ENCODE measurements around the gene PLA2G6.
A peak's percentile ranks its signal among the peaks of the same experiment; 100 is the strongest.

The PLA2G6 gene

DNA sequence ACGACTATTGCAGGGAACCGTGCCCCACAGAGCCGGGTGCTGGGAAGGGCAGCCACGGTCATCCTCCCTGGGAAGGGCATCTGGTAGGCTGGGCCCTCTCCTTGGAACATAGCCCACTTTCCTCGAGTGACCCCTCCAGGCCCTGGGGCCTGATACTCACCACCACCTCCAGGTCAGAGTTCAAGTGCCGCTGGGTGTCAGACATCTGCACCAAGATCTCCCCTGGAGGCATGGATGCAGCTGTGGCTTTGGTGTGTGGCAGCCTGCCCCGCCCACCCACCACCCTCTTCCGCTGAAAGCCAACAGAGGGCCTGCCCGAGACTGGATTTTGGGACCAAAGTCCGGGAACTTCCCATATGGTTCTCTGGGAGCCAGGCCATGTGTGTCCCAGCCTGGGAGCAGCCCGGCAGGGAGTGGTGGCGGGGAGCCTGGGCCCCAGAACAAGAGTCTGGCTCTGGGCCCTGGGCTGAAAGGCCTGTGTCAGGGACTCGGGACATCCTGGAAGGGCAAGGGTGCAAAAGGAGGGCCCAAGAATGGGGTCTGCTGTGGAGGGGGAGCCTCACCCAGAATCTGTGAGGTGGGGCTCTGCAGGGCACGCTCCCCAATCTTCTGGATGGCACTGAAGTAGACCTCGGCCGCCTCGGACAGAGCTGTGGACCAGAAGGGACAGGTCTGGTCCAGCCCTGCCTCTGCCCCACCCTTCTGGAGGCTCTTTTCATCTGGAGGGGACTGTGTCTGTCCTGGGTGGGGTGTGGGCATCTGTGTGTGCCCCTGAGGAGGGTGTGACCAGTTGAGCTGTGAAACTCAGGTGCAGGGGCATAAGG, 73.7 kb downstream of the PLA2G6 start:
- no peak for DNase-seq

DNA sequence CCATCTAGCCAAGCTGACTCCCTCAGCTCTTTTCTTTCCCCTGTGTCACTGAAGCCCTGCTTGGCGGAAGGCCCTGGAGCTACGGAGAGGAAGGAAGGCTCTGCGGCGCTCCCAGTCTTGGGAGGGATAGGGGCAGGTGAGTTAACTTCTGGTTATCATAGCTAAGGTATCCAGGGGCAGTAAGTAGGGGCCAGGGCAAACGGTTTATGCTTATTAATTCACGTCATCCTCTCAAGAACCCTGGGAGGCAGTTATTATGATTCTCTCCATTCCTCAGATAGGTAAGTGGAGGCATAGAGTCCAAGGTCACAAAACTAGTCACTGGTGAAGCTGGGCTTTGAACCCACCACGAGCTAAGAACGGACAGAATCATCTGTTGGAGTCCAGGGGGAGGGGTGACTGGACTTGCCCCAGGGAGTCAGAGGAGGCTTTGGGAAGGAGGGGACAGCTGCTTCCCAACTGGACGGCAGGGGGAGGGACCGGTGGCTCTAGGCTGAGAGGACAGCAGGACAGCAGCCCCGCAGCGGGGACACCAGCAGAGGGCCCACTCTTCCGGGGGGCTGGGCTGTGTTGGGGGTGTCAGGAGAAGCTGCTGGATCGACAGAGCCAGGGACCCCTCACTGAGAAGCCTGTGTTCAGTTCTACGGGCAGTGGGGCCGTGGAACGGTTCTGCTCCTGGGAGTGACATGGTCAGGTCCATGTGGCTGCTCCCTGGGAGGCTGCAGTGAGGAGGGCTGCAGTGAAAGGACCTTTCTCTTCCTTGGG, 74.6 kb downstream of the PLA2G6 start:
- DNase-seq, result no peak

- peak; percentile 44 for DNase-seq
Observed at GRCh38 chr22:38104084-38104483, 77.5 kb downstream of the PLA2G6 start.

GRCh38 chr22:38103641-38104040, 78.0 kb downstream of the PLA2G6 start:
- no peak for DNase-seq

DNA sequence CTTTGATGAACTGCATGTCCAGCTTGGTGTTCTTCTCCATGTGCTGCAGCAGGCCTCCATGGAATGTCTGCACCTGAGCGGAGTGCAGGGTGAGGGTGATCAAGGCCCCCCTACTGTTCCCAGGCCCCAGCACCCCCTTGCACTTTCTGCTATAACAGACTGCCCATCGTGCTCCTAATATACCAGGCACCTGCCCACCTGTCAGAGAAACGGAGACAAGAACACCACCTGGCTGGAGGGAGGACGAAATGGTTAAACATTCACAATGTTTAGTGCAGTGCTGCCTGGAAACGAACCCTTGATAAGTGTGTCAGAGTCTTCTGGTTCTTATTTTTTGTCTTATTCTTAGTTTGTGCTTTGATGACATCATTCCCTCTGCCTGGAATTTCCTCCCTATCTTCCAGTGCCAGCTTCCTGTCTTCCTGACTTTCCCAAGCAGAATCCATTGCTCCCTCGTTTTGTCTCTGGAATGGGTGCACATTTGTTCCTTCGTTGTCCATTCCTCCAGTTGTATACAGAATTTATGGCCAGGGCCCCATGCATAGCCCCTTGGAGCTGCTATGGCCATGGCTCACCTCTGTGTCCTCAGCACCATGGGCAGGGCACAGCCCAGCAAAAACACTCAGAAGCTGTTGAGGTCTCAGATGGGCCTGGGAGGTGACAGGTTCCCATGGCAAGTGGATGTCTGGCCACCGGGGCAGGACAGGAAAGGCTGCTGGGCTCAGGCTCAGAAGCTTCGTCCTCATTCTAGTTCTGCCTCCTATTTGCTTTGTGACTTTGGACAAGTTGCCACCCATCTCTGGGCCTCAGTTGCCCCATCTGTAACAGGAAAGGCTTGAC, 83.0 kb downstream of the PLA2G6 start:
- DNase-seq, result no peak

GRCh38 chr22:38097557-38098409, 83.8 kb downstream of the PLA2G6 start:
- peak; percentile 40 for DNase-seq

GRCh38 chr22:38097058-38097457, 84.6 kb downstream of the PLA2G6 start:
- DNase-seq, result no peak

GRCh38 chr22:38089474-38089851, 92.2 kb downstream of the PLA2G6 start:
- DNase-seq, result no peak

DNA sequence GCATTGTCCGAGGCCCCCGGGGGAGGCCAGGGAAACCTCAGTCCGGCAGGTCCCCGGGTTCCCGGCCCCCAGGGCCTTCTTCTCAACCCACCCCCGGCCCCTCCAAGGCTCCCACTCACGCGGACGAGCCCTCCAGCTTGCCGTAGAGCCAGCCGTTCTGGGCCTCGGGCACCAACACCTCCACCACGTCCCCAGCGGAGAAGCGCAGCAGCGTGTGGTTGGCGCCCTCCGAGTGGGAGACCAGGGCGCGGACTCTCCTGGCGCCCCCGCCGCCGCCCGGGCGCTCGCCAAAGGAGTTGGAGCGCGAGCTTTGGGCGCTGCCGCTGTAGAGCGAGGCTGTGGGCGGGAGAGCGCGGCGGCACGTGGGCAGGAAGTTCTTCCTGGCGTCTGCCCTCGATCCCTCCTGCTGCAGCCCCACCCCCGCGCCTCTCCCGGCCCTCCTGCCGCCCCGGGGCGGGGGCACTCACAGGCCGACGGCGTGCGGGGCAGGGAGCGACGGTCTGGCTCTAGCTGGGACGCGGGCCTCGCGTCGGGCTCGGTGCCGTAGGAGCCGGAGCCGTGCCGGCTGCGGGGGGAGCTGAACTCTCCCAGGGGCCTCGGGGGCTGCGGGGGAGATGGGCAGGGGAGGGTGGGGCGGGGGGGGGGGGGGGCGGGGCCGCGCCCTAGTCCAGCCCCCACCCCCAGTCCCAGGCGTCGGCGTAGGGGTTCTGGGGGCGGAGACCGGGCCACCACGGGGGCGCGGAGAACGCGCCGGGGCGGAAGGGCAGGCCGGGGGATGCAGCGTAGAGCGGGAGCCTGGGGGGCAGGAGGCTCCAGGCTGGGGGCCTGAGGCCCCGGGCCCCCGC, 92.8 kb downstream of the PLA2G6 start:
- no peak for DNase-seq

DNA sequence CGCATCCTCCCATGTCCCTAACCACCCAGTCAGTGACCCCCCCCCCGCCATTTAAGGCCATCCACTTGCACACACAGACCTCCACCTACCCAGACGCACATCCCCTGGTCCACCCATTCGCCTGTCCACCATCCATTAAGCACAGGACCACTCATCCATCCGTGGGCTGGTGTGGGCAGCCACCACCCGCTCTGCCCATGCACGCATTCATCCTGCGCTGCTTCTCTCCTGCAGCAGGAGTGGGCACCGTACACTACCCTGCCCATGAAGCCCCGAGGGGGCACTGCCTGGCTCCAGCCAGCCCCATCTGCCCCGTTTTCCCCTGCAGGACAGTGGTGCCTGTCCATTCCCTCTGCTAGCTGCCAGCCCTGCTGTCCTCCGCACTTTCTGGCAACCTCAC, 93.8 kb downstream of the PLA2G6 start:
- no peak for DNase-seq

- no peak for DNase-seq
Observed at GRCh38 chr22:38086942-38087341, 94.7 kb downstream of the PLA2G6 start.

DNA sequence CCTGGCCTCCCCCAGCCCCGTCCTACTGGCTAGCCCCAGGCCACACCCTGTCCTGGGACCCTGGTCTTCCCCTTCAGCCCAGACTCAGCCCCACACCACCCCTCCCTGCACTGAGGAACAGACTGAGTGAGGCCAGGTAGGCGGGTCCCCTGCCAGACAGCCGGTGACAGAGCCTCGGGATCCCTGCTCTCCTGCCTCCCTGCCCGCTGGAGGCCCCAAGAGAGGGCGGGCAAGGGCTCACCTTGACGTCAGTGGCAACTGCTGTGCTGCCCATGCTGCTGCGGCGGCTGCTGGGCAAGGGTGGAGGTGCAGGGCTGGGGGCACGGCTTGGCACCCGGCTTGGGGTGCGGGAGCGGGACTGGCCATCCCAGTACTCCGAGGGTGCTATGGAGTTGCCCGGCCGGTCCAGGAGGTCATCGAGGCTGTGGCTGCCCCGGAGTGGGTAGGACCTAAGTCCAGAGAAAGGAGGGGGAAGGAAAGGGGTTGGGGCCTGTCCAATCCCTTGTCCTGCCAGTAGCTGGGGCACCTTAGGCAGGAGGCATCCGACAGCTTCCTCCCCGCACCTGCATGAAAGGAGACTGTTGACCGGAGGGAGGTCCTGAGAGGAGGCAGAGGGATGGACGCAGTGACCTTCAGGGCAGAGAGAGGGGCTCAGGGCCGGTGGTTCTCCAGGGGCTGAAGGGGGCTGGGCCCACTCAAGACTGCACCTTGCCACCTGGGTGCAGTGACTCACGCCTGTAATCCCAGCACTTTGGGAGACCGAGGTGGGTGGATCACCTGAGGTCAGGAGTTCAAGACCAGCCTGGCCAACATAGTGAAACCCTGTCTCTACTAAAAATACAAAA, 95.4 kb downstream of the PLA2G6 start:
- DNase-seq, result no peak

- DNase-seq, result no peak
Observed at GRCh38 chr22:38085501-38085900, 96.1 kb downstream of the PLA2G6 start.

- DNase-seq, result no peak
Observed at GRCh38 chr22:38085056-38085455, 96.6 kb downstream of the PLA2G6 start.

DNA sequence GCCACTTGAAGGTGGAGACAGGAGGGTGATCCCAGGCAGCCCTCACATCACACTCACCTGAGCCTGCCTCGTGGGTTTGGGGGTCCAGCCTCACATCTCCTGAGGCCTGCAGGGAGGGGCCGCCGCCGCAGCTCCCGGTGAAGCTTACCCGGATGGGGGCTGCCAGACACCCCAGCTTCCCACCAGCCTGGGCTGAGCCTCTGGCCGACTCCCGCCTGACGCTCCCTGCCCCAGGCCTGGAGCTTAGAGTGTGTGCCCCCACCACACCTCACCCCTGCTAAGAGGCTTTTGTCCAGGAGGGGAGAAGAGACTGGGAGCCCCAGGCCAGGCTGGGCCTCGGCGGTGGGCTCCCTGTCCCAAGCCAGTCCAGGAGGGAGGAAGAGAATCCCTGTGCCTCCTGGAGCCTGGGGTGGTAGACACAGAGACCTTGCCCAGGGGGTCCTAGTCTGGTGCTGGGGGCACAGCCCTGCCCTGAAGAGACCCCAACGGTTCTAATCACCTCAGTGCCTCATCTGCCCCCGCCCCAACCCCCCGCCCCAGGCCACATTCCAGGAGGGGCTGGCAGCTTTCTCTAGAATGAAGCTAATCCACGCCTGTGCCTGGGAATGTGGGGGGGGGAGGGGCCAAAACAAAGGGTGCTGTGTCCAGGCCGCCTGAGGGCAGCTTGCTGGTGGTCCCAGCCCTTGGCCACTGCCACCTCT, 97.5 kb downstream of the PLA2G6 start, which contains the start of gene SLC16A8:
TSS of gene SLC16A8 (minus strand) at position 254 of the 701 bp plus-strand sequence. CDS start 1,311 bp downstream, outside the sequence.
- no peak for DNase-seq

- DNase-seq, result no peak
Observed at GRCh38 chr22:38082986-38083710, 98.5 kb downstream of the PLA2G6 start.

DNA sequence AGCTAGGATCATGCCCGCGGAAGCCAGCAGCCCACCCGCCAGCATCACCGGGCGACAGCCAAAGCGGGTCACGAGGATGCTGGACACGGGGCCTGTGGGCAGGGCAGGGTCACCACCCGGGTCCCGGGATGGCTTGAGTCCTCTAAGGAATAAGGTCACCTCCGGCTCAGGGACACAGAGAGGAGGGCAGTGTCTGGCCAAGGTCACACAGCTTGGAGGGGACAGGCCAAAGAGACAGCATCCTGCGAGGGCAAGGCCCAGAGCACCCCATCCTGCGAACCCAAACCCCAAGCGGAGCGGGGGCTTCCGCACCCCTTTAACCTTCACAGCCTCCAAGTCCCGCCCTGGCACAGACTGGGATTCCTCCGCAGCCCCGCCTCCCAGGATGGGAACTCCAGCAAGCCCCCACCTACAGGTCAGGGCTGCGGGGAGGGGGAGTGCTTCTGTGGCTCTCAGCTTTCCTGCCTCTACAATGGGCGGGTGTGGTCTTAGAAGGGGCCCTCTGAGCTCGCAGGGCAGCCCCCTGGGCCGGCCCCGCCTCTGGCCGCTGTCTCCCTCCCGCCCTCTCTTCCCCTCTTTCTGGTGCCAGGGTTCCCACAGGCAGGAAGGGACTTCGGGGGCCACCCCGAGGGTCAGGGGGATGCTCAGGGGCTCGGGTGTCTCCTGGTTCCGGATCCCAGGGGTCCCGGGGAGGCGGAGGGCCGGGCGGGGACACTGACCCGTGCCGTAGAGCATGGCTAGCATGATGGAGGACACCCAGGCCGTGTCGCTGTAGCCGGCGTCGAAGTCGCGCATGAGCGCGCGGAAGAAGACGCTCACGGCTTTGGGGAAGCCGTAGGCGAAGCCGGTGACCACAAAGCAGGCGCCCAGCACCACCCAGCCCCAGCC, 99.4 kb downstream of the PLA2G6 start:
- no peak for DNase-seq

DNA sequence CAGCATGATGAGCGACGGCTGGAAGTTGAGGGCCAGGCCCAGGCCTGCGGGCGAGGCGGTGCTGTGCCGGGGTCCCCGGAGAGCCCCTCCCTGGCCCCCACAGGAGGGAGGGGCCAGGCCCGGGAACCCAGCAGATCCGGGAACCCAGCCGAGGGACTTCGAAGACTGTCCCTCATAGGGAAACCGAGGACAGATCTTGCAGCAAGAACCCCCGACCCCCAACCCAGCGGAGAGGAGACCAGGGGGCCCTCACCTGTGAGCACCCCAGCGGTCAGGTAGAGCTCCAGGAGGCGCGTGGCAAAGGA, 100.0 kb downstream of the PLA2G6 start:
- DNase-seq, result no peak
